IPS DF 6.9 (cell line): ENCODE results near the gene CACNA1C.

ENCODE experiments used
- DNase-seq: peaks from one replicate; pipeline ENCODE4 v3.0.0-alpha.2; 2013; ENCODE audit warnings: low read depth, low spot score
- H3K27ac ChIP-seq: one replicate; pipeline ENCODE4 v1.5.1; 2013; ENCODE audit warnings: low read length, control low read depth
- H3K27me3 ChIP-seq: 2 replicates; pipeline ENCODE4 v1.6.1; 2013; ENCODE audit warnings: mild to moderate bottlenecking, low read length; ENCODE audit not compliant: control insufficient read depth, insufficient read depth
- H3K36me3 ChIP-seq: 2 replicates; pipeline ENCODE4 v1.6.1; 2013; ENCODE audit warnings: low read length; ENCODE audit not compliant: control insufficient read depth, insufficient read depth
- H3K4me1 ChIP-seq: 2 replicates; pipeline ENCODE4 v1.6.1; 2013; ENCODE audit warnings: low read length; ENCODE audit not compliant: control insufficient read depth, insufficient read depth
- H3K4me3 ChIP-seq: 2 replicates; pipeline ENCODE4 v1.5.1; 2013; ENCODE audit warnings: mild to moderate bottlenecking, low read length
- H3K9me3 ChIP-seq: 2 replicates; pipeline ENCODE4 v1.6.1; 2013; ENCODE audit warnings: low read length, inconsistent platforms; ENCODE audit not compliant: control insufficient read depth, insufficient read depth
- WGBS: extraction: QIAGEN DNeasy Blood & Tissue Kit; methylation state at CpG from one replicate; pipeline ENCODE4 v1.1.7; 2013; ENCODE audit warnings: mixed read lengths, missing lambda C conversion rate; ENCODE audit not compliant: insufficient read length, insufficient coverage; 5-methylcytosine and 5-hydroxymethylcytosine counted together

CACNA1C gene

DNA sequence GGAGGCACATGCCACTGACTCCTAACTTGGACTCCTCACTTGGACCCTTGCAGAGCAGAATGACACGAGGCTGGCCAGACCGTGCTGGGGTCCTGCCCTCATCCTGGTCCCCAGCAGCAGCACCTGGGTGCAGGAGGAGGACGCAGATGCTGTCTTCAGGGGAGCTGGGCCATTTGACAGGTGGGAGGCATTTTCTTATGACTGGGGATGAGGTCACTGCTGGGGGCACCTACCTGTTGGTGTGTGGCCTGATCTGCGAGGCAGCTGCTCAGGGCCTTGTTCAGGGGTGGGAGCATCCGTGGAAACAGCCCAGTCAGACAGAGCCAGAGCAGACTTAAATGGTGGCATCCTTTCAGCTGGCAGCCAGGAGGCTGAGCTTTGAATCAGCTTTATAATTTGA is 57.3 kb downstream of the CACNA1C start:
- no peaks in the 10 kb centered on the region for H3K36me3 ChIP-seq
- peaks cover 1% of the 10 kb centered on the region; the same call in 1 of the 2 replicates for H3K4me1 ChIP-seq
- H3K27me3 ChIP-seq = no peaks in the 10 kb centered on the region
- no peaks in the 10 kb centered on the region for H3K9me3 ChIP-seq
- WGBS = no CpG with 5 or more reads among the region's 5 CpGs
- no peak overlapping the region for H3K27ac ChIP-seq
- no peak overlapping the region for H3K4me3 ChIP-seq
- no peak for DNase-seq

- WGBS = no CpG with 5 or more reads among the region's 16 CpGs
- Histone ChIP-seq H3K9me3 (no peaks in the 10 kb centered on the region), H3K4me3 (no peak overlapping the region), H3K36me3 (no peaks in the 10 kb centered on the region), H3K27ac (no peak overlapping the region), H3K4me1 (peaks cover 1% of the 10 kb centered on the region; the same call in 1 of the 2 replicates), H3K27me3 (no peaks in the 10 kb centered on the region)
- DNase-seq = no peak
Measured at GRCh38 chr12:2110849-2111566, 58.2 kb downstream of the CACNA1C start.

DNA sequence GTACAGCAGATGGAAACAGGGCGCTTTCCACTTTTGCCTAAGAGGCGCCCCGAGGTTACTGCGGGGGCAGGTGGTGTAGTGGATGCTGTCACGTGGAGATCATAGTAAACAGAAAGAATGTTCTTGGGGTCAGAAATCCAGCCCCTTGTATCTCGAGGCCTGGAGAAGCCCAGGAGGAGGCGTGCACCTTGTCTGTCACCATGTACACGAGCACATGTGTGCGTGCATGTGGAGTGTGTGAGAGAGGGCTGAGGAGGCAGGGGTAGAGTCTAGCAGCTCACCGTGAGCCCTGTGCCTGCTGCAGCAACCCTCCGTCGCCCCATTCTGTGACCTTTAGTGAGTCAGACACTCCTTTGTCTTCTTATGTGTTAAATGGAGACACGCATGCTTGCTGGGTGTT is 59.0 kb downstream of the CACNA1C start:
- H3K4me1 ChIP-seq = peaks cover 1% of the 10 kb centered on the region; the same call in 1 of the 2 replicates
- no CpG with 5 or more reads among the region's 13 CpGs for WGBS
- H3K9me3 ChIP-seq = no peaks in the 10 kb centered on the region
- DNase-seq = no peak
- H3K36me3 ChIP-seq = no peaks in the 10 kb centered on the region
- H3K27ac ChIP-seq = no peak overlapping the region
- no peak overlapping the region for H3K4me3 ChIP-seq
- H3K27me3 ChIP-seq = no peaks in the 10 kb centered on the region

DNA sequence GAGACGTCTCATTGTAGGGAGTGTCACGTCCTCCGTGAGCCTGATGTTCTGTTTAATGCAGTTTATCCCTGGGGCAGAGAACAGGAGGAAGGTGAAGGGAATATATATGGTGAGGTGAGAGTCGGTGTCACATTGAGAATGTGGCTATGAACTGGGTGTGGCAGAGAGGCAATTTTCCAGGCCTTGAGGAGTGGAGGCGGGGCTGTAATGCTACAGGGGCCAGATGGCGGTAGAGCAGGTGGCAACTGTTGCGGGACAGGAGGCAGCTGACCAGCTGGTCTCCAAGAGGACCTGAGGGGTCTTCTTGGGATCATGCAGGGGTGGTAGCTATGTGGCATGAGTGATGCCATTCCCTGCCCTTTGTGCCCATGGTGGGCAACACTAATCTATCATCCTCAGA is 59.6 kb downstream of the CACNA1C start:
- Histone ChIP-seq H3K27me3 (no peaks in the 10 kb centered on the region), H3K27ac (no peak overlapping the region), H3K4me1 (peaks cover 1% of the 10 kb centered on the region; the same call in 1 of the 2 replicates), H3K4me3 (no peak overlapping the region), H3K9me3 (no peaks in the 10 kb centered on the region), H3K36me3 (no peaks in the 10 kb centered on the region)
- WGBS = no CpG with 5 or more reads among the region's 7 CpGs
- DNase-seq = no peak

DNA sequence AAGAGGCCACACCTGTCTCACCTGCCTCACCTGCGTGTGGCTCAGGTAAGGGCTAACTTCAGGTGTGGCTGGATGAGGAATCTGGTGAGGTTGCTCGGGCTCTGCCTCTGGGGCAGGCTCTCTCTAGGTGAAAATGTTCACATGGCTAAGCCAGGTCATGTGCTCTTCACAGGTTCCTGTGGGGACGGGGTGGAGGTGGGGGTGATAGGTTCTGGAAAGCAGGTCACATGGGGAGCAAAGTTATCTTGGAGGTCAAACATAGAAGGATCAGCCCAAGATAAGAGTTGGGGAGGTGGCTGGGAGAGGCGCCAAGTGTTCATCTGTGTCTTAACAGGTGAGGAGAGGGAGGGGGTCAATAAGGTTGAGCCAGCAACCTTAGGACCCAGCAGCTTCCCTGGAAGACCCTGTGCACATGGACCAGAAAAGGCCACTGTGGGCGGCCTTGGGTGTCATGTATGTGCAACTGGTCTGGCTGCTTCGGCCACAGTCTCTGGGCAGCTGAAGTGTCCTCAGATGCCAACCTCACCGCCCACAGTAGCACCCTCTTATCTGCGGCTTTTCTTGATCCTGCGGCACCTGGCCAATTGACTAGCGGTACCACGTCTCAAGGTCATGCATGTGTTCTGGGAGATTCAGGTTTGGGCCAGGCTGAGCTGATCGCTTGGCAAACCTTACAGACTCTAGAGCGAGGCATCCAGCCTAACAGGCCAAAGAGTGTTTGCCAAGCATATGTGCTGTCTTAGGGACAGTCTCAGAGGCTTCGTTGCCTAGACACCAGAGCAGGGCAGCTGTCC is 60.5 kb downstream of the CACNA1C start:
- no peak overlapping the region for H3K4me3 ChIP-seq
- H3K36me3 ChIP-seq = no peaks in the 10 kb centered on the region
- H3K9me3 ChIP-seq = no peaks in the 10 kb centered on the region
- no peak overlapping the region for H3K27ac ChIP-seq
- no CpG with 5 or more reads among the region's 14 CpGs for WGBS
- no peak for DNase-seq
- H3K4me1 ChIP-seq = peaks cover 1% of the 10 kb centered on the region; the same call in 1 of the 2 replicates
- no peaks in the 10 kb centered on the region for H3K27me3 ChIP-seq

GRCh38 chr12:2114071-2114470 is 61.3 kb downstream of the CACNA1C start:
- Histone ChIP-seq H3K27me3 (no peaks in the 10 kb centered on the region), H3K4me1 (peaks cover 1% of the 10 kb centered on the region; the same call in 1 of the 2 replicates), H3K36me3 (no peaks in the 10 kb centered on the region), H3K9me3 (no peaks in the 10 kb centered on the region), H3K27ac (no peak overlapping the region), H3K4me3 (no peak overlapping the region)
- DNase-seq = no peak
- WGBS = no CpG with 5 or more reads among the region's 2 CpGs

GRCh38 chr12:2115101-2115845 is 62.5 kb downstream of the CACNA1C start:
- Histone ChIP-seq H3K4me1 (peaks cover 1% of the 10 kb centered on the region; the same call in 1 of the 2 replicates), H3K9me3 (no peaks in the 10 kb centered on the region), H3K4me3 (no peak overlapping the region), H3K27me3 (no peaks in the 10 kb centered on the region), H3K27ac (no peak overlapping the region), H3K36me3 (no peaks in the 10 kb centered on the region)
- no CpG with 5 or more reads among the region's 31 CpGs for WGBS
- no peak for DNase-seq

- H3K4me3 ChIP-seq = no peak overlapping the region
- H3K9me3 ChIP-seq = no peaks in the 10 kb centered on the region
- no peak for DNase-seq
- no peak overlapping the region for H3K27ac ChIP-seq
- no CpG with 5 or more reads among the region's 7 CpGs for WGBS
- no peaks in the 10 kb centered on the region for H3K36me3 ChIP-seq
- peaks cover 1% of the 10 kb centered on the region; the same call in 1 of the 2 replicates for H3K4me1 ChIP-seq
- H3K27me3 ChIP-seq = no peaks in the 10 kb centered on the region
Measured at GRCh38 chr12:2117541-2117940, 64.8 kb downstream of the CACNA1C start.

GRCh38 chr12:2118061-2118460 is 65.3 kb downstream of the CACNA1C start:
- no peaks in the 10 kb centered on the region for H3K36me3 ChIP-seq
- no peaks in the 10 kb centered on the region for H3K27me3 ChIP-seq
- no peak overlapping the region for H3K4me3 ChIP-seq
- no peaks in the 10 kb centered on the region for H3K9me3 ChIP-seq
- no peak for DNase-seq
- no peak overlapping the region for H3K27ac ChIP-seq
- peaks cover 1% of the 10 kb centered on the region; the same call in 1 of the 2 replicates for H3K4me1 ChIP-seq
- WGBS = no CpG with 5 or more reads among the region's 5 CpGs
